Duodenal mucosa (tissue), 2 donors: ENCODE data around the gene FBN1.

Experiments
- H3K27ac ChIP-seq: one replicate; pipeline ENCODE4 v1.7.0; 2013; ENCODE audit warnings: low read depth, low read length
- H3K27me3 ChIP-seq, 2 donors: one replicate each; pipeline ENCODE4 v1.7.0; 2013; ENCODE audit warnings: low read length in 2 of 2, control low read depth in 1 of 2; ENCODE audit not compliant: insufficient read depth in 2 of 2, control insufficient read depth in 1 of 2
- H3K36me3 ChIP-seq, 2 donors: one replicate each; pipeline ENCODE4 v1.7.0; 2013; ENCODE audit warnings: low read length in 2 of 2, control low read depth in 1 of 2; ENCODE audit not compliant: insufficient read depth in 2 of 2, control insufficient read depth in 1 of 2
- H3K4me1 ChIP-seq, 2 donors: one replicate each; pipeline ENCODE4 v1.7.0; 2013; ENCODE audit warnings: low read length in 2 of 2, control low read depth in 1 of 2; ENCODE audit not compliant: insufficient read depth in 2 of 2, control insufficient read depth in 1 of 2
- H3K4me3 ChIP-seq, 2 donors: one replicate each; pipeline ENCODE4 v1.7.0; 2013; ENCODE audit warnings: low read length in 2 of 2, low read depth in 1 of 2
- H3K9ac ChIP-seq, 2 donors: one replicate each; pipeline ENCODE4 v1.7.0; 2013; ENCODE audit warnings: low read length in 2 of 2, low read depth in 1 of 2
- H3K9me3 ChIP-seq, 2 donors: one replicate each; pipeline ENCODE4 v1.7.0; 2013; ENCODE audit warnings: low read length in 2 of 2, control low read depth in 1 of 2; ENCODE audit not compliant: control insufficient read depth in 1 of 2

Gene FBN1

GRCh38 chr15:48528921-48529320 lies 116.6 kb downstream of the FBN1 start:
- H3K27me3 ChIP-seq = no peaks in the 10 kb centered on the region
- H3K9me3 ChIP-seq = no peaks in the 10 kb centered on the region
- H3K4me1 ChIP-seq = no peaks in the 10 kb centered on the region
- no peak overlapping the region for H3K4me3 ChIP-seq
- H3K9ac ChIP-seq = no peak overlapping the region
- no peak overlapping the region for H3K27ac ChIP-seq
- H3K36me3 ChIP-seq = no peaks in the 10 kb centered on the region

- Histone ChIP-seq H3K4me1 (no peaks in the 10 kb centered on the region), H3K9ac (no peak overlapping the region), H3K4me3 (no peak overlapping the region), H3K27ac (no peak overlapping the region), H3K36me3 (no peaks in the 10 kb centered on the region), H3K27me3 (no peaks in the 10 kb centered on the region), H3K9me3 (no peaks in the 10 kb centered on the region)
These were observed 118.0 kb downstream of the FBN1 start for GRCh38 chr15:48527517-48527916.

GRCh38 chr15:48522911-48523310 lies 122.6 kb downstream of the FBN1 start:
- no peaks in the 10 kb centered on the region for H3K27me3 ChIP-seq
- H3K4me1 ChIP-seq = no peaks in the 10 kb centered on the region
- H3K27ac ChIP-seq = no peak overlapping the region
- no peaks in the 10 kb centered on the region for H3K36me3 ChIP-seq
- no peak overlapping the region for H3K9ac ChIP-seq
- H3K4me3 ChIP-seq = no peak overlapping the region
- H3K9me3 ChIP-seq = no peaks in the 10 kb centered on the region

GRCh38 chr15:48522123-48522522 lies 123.4 kb downstream of the FBN1 start:
- no peaks in the 10 kb centered on the region for H3K4me1 ChIP-seq
- no peak overlapping the region for H3K9ac ChIP-seq
- no peak overlapping the region for H3K4me3 ChIP-seq
- no peaks in the 10 kb centered on the region for H3K36me3 ChIP-seq
- no peaks in the 10 kb centered on the region for H3K9me3 ChIP-seq
- H3K27me3 ChIP-seq = no peaks in the 10 kb centered on the region
- H3K27ac ChIP-seq = no peak overlapping the region

GRCh38 chr15:48520376-48521155 lies 124.9 kb downstream of the FBN1 start:
- no peaks in the 10 kb centered on the region for H3K4me1 ChIP-seq
- H3K9ac ChIP-seq = no peak overlapping the region
- no peaks in the 10 kb centered on the region for H3K9me3 ChIP-seq
- no peak overlapping the region for H3K4me3 ChIP-seq
- no peak overlapping the region for H3K27ac ChIP-seq
- no peaks in the 10 kb centered on the region for H3K27me3 ChIP-seq
- H3K36me3 ChIP-seq = no peaks in the 10 kb centered on the region

GRCh38 chr15:48516121-48516520 lies 129.4 kb downstream of the FBN1 start:
- Histone ChIP-seq H3K27ac (no peak overlapping the region), H3K4me3 (no peak overlapping the region), H3K36me3 (no peaks in the 10 kb centered on the region)

GRCh38 chr15:48515500-48515899 lies 130.0 kb downstream of the FBN1 start:
- H3K9ac ChIP-seq = no peak overlapping the region
- no peak overlapping the region for H3K27ac ChIP-seq
- no peak overlapping the region for H3K4me3 ChIP-seq
- H3K27me3 ChIP-seq = no peaks in the 10 kb centered on the region
- H3K36me3 ChIP-seq = no peaks in the 10 kb centered on the region
- no peaks in the 10 kb centered on the region for H3K4me1 ChIP-seq
- no peaks in the 10 kb centered on the region for H3K9me3 ChIP-seq

More at GRCh38 chr15:48516121-48516520, 129.4 kb downstream of the FBN1 start:
- no peaks in the 10 kb centered on the region for H3K4me1 ChIP-seq
- H3K9ac ChIP-seq = no peak overlapping the region
- H3K27me3 ChIP-seq = no peaks in the 10 kb centered on the region
- no peaks in the 10 kb centered on the region for H3K9me3 ChIP-seq

GRCh38 chr15:48514103-48514816 lies 131.2 kb downstream of the FBN1 start:
- H3K4me1 ChIP-seq = no peaks in the 10 kb centered on the region
- no peak overlapping the region for H3K4me3 ChIP-seq
- no peak overlapping the region for H3K27ac ChIP-seq
- H3K9ac ChIP-seq = no peak overlapping the region
- H3K27me3 ChIP-seq = no peaks in the 10 kb centered on the region
- H3K36me3 ChIP-seq = no peaks in the 10 kb centered on the region
- no peaks in the 10 kb centered on the region for H3K9me3 ChIP-seq

- no peaks in the 10 kb centered on the region for H3K36me3 ChIP-seq
- no peaks in the 10 kb centered on the region for H3K9me3 ChIP-seq
- no peak overlapping the region for H3K4me3 ChIP-seq
- H3K9ac ChIP-seq = no peak overlapping the region
- no peaks in the 10 kb centered on the region for H3K27me3 ChIP-seq
- H3K27ac ChIP-seq = no peak overlapping the region
- no peaks in the 10 kb centered on the region for H3K4me1 ChIP-seq
These were observed 134.5 kb downstream of the FBN1 start for GRCh38 chr15:48510976-48511375.

- Histone ChIP-seq H3K27me3 (no peaks in the 10 kb centered on the region), H3K4me3 (no peak overlapping the region), H3K36me3 (peaks cover 0 to 3% of the 10 kb centered on the region in 2 donors), H3K9me3 (no peaks in the 10 kb centered on the region), H3K4me1 (no peaks in the 10 kb centered on the region), H3K27ac (no peak overlapping the region), H3K9ac (no peak overlapping the region)
These were observed 138.0 kb downstream of the FBN1 start for GRCh38 chr15:48507416-48508065.
